Memory B cell (primary cell): Measurements from ENCODE around the gene ZNF689.

Experiments
- ATAC-seq: fragments of 150-1000 bp; cut with Tn5 transposase; 2 replicates; pipeline ENCODE4 v1.10.0; 2021; ENCODE audit warnings: low read depth, mild to moderate bottlenecking, moderate library complexity
- DNase-seq, 2 donors: peaks; one replicate each; pipeline ENCODE4 v3.0.0; 2022; ENCODE audit warnings: low spot score in 2 of 2
- H3K27ac Mint-ChIP-seq: one replicate; pipeline ENCODE4 v1.8.0; 2022; ENCODE audit warnings: mild to moderate bottlenecking, moderate library complexity, mixed read lengths
- H3K27me3 Mint-ChIP-seq: one replicate; pipeline ENCODE4 v1.8.0; 2022; ENCODE audit warnings: mixed read lengths
- H3K36me3 Mint-ChIP-seq: one replicate; pipeline ENCODE4 v1.8.0; 2022; ENCODE audit warnings: mild to moderate bottlenecking, mixed read lengths
- H3K4me1 Mint-ChIP-seq: one replicate; pipeline ENCODE4 v1.8.0; 2022; ENCODE audit warnings: mixed read lengths
- H3K4me3 Mint-ChIP-seq: one replicate; pipeline ENCODE4 v1.8.0; 2022; ENCODE audit warnings: mild to moderate bottlenecking, moderate library complexity, mixed read lengths
- H3K9me3 Mint-ChIP-seq: one replicate; pipeline ENCODE4 v1.8.0; 2022; ENCODE audit warnings: mixed read lengths

ZNF689 gene

GRCh38 chr16:30609926-30610839 is at the start of gene ZNF689:
TSS of gene ZNF689 (minus strand) at chr16:30610389. CDS start at chr16:30610041, 348 bp downstream.
- Mint-ChIP-seq H3K4me1 (peaks cover 11% of the 10 kb centered on the region), H3K36me3 (peaks cover 3% of the 10 kb centered on the region), H3K27ac (peak within 1 kb of the TSS; percentile 91), H3K9me3 (no peaks in the 10 kb centered on the region), H3K4me3 (peak within 1 kb of the TSS; percentile 88), H3K27me3 (no peaks in the 10 kb centered on the region)
- ATAC-seq (peak; percentile 93), DNase-seq (peak; percentile 96 to 98)

GRCh38 chr16:30658731-30659506 is 48.7 kb upstream of the ZNF689 start:
- Mint-ChIP-seq H3K27ac (peak overlapping the region; percentile 99), H3K4me3 (peak overlapping the region; percentile 96), H3K4me1 (peaks cover 23% of the 10 kb centered on the region), H3K27me3 (no peaks in the 10 kb centered on the region), H3K9me3 (no peaks in the 10 kb centered on the region), H3K36me3 (peaks cover 20% of the 10 kb centered on the region)
- peak; percentile 86 to 97 for DNase-seq
- peak; percentile 5 for ATAC-seq

GRCh38 chr16:30657866-30658730 is 47.9 kb upstream of the ZNF689 start, which contains the start of gene FBRS:
TSS of gene FBRS (plus strand) at chr16:30658431. CDS start at chr16:30659519, 1,088 bp downstream.
- H3K36me3 Mint-ChIP-seq = peaks cover 14% of the 10 kb centered on the region
- ATAC-seq (peak; percentile 64), DNase-seq (peak; percentile 97 to 100)
- H3K27me3 Mint-ChIP-seq = no peaks in the 10 kb centered on the region
- H3K27ac Mint-ChIP-seq = peak within 1 kb of the TSS; percentile 99
- no peaks in the 10 kb centered on the region for H3K9me3 Mint-ChIP-seq
- H3K4me1 Mint-ChIP-seq = peaks cover 19% of the 10 kb centered on the region
- peak within 1 kb of the TSS; percentile 96 for H3K4me3 Mint-ChIP-seq

GRCh38 chr16:30656974-30657865 is 47.0 kb upstream of the ZNF689 start:
- no peaks in the 10 kb centered on the region for H3K9me3 Mint-ChIP-seq
- no peak for ATAC-seq
- H3K27ac Mint-ChIP-seq = peak overlapping the region; percentile 99
- H3K4me3 Mint-ChIP-seq = peak overlapping the region; percentile 76
- H3K27me3 Mint-ChIP-seq = no peaks in the 10 kb centered on the region
- H3K36me3 Mint-ChIP-seq = peaks cover 16% of the 10 kb centered on the region
- H3K4me1 Mint-ChIP-seq = peaks cover 26% of the 10 kb centered on the region
- no peak for DNase-seq

- H3K36me3 Mint-ChIP-seq = peaks cover 16% of the 10 kb centered on the region
- no peak overlapping the region for H3K27ac Mint-ChIP-seq
- DNase-seq = no peak
- no peaks in the 10 kb centered on the region for H3K27me3 Mint-ChIP-seq
- no peak overlapping the region for H3K4me3 Mint-ChIP-seq
- no peaks in the 10 kb centered on the region for H3K9me3 Mint-ChIP-seq
- H3K4me1 Mint-ChIP-seq = peaks cover 26% of the 10 kb centered on the region
- no peak for ATAC-seq
Observed at GRCh38 chr16:30656388-30656787, 46.2 kb upstream of the ZNF689 start.

GRCh38 chr16:30655815-30656347 is 45.7 kb upstream of the ZNF689 start:
- Mint-ChIP-seq H3K4me3 (no peak overlapping the region), H3K27ac (no peak overlapping the region), H3K36me3 (peaks cover 13% of the 10 kb centered on the region), H3K4me1 (peaks cover 21% of the 10 kb centered on the region), H3K9me3 (no peaks in the 10 kb centered on the region), H3K27me3 (no peaks in the 10 kb centered on the region)
- no peak for DNase-seq
- no peak for ATAC-seq

GRCh38 chr16:30654856-30655255 is 44.7 kb upstream of the ZNF689 start:
- H3K27me3 Mint-ChIP-seq = no peaks in the 10 kb centered on the region
- no peaks in the 10 kb centered on the region for H3K9me3 Mint-ChIP-seq
- peaks cover 18% of the 10 kb centered on the region for H3K4me1 Mint-ChIP-seq
- no peak overlapping the region for H3K27ac Mint-ChIP-seq
- no peak for ATAC-seq
- no peak overlapping the region for H3K4me3 Mint-ChIP-seq
- DNase-seq = no peak
- H3K36me3 Mint-ChIP-seq = peaks cover 12% of the 10 kb centered on the region

GRCh38 chr16:30652718-30653117 is 42.5 kb upstream of the ZNF689 start:
- H3K27me3 Mint-ChIP-seq = no peaks in the 10 kb centered on the region
- H3K4me3 Mint-ChIP-seq = peak overlapping the region; percentile 79
- no peak for DNase-seq
- H3K4me1 Mint-ChIP-seq = peaks cover 18% of the 10 kb centered on the region
- H3K36me3 Mint-ChIP-seq = peaks cover 12% of the 10 kb centered on the region
- no peak for ATAC-seq
- H3K27ac Mint-ChIP-seq = peak overlapping the region; percentile 95
- H3K9me3 Mint-ChIP-seq = no peaks in the 10 kb centered on the region

GRCh38 chr16:30652005-30652296 is 41.8 kb upstream of the ZNF689 start:
- ATAC-seq (no peak), DNase-seq (no peak)
- H3K36me3 Mint-ChIP-seq = peaks cover 12% of the 10 kb centered on the region
- H3K27me3 Mint-ChIP-seq = no peaks in the 10 kb centered on the region
- peak overlapping the region; percentile 79 for H3K4me3 Mint-ChIP-seq
- peak overlapping the region; percentile 95 for H3K27ac Mint-ChIP-seq
- H3K9me3 Mint-ChIP-seq = no peaks in the 10 kb centered on the region
- peaks cover 15% of the 10 kb centered on the region for H3K4me1 Mint-ChIP-seq

- Mint-ChIP-seq H3K9me3 (no peaks in the 10 kb centered on the region), H3K36me3 (peaks cover 12% of the 10 kb centered on the region), H3K27ac (peak overlapping the region; percentile 95), H3K4me1 (peaks cover 17% of the 10 kb centered on the region), H3K27me3 (no peaks in the 10 kb centered on the region), H3K4me3 (peak overlapping the region; percentile 97)
- DNase-seq = peak; percentile 73 to 74
- ATAC-seq = peak; percentile 66
Observed at GRCh38 chr16:30651124-30652004, 41.2 kb upstream of the ZNF689 start.

GRCh38 chr16:30650369-30651123 is 40.4 kb upstream of the ZNF689 start, which contains the start of gene PRR14:
TSS of gene PRR14 (plus strand) at chr16:30650960. CDS start at chr16:30651646, 686 bp downstream.
- peak; percentile 83 for ATAC-seq
- Mint-ChIP-seq H3K9me3 (no peaks in the 10 kb centered on the region), H3K36me3 (peaks cover 10% of the 10 kb centered on the region), H3K4me3 (peak within 1 kb of the TSS; percentile 97), H3K27me3 (no peaks in the 10 kb centered on the region), H3K27ac (peak within 1 kb of the TSS; percentile 95), H3K4me1 (peaks cover 15% of the 10 kb centered on the region)
- DNase-seq = peak; percentile 92 to 95
